Measurements from ENCODE around the gene MARCHF9.

Gene MARCHF9

GRCh38 chr12:57744194-57744776, 10.6 kb upstream of the MARCHF9 start:
- CTCF ChIA-PET = interaction anchor here (0.8 to 4.7 kb wide), 4 partner anchors 10 to 18 kb away, joined by 3 to 26 read pairs (median 14); no protein-coding TSS in a partner anchor
- POLR2A ChIA-PET = interaction anchor here (1.0 to 1.5 kb wide), 5 partner anchors 8 to 681 kb away, joined by 3 to 7 read pairs (median 7); partner anchors contain the start of genes EEF1AKMT3 and METTL1
- peak overlapping the region; percentile 98 for H3K4me3 ChIP-seq (ENCODE audit: low read depth, low read length)
- TF ChIP-seq CTCF (IDR thresholded peaks at IDR 0.05; ENCODE audit: insufficient read depth, low read length, missing control alignments) = no peak
- no peak for DNase-seq (ENCODE audit: low read depth, low spot score)

DNA sequence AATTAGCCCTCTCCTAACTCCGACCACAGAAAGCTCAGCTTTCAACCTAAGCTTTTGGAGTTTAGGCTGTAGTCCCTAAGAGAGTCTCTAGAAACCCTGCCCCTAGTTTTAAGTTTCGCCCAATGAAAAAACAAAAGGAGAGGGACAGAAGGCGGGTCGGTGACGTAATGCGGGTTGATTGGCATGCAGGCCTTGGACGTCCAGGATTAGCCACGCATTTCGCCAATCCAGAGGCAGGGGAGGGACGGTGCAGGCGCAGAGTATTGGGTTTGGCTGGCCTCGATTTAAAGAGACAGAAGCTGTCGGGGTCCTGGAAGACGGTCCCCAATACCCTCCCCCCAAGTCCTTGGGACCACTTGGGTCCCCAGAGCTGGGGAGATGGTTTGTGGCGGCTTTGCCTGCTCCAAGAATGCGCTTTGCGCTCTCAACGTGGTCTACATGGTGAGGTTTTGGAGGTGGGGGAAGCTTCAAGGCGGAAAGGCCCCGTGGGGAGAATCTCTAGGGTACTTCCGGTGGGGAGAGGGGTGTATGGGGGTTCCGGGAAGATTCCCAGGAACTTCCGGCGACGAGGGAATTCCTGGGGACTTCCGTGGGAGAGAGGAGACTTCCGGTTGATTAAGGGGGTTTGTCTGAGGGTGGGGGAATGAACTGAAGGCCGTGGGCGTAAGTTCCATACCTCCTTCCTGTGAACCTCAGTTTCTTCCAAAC, 10.0 kb upstream of the MARCHF9 start, which contains the start of gene TSPAN31:
Gene TSPAN31, plus strand, starts transcription at position 263 of the 708 bp plus-strand sequence. Its CDS starts 116 bp downstream, at position 379.
- DNase-seq (ENCODE audit: low read depth, low spot score) = peak; percentile 85
- ChIA-PET POLR2A (interaction anchor here (0.5 to 1.5 kb wide), 6 partner anchors 8 to 681 kb away, joined by 3 to 7 read pairs (median 6); partner anchors contain the start of genes EEF1AKMT3 and METTL1), CTCF (interaction anchor here (0.8 to 4.7 kb wide), 6 partner anchors 8 to 162 kb away, joined by 3 to 26 read pairs (median 8); no protein-coding TSS in a partner anchor)
- peak within 1 kb of the TSS; percentile 98 for H3K4me3 ChIP-seq (ENCODE audit: low read depth, low read length)
- TF ChIP-seq CTCF (IDR thresholded peaks at IDR 0.05; ENCODE audit: insufficient read depth, low read length, missing control alignments) = no peak

DNA sequence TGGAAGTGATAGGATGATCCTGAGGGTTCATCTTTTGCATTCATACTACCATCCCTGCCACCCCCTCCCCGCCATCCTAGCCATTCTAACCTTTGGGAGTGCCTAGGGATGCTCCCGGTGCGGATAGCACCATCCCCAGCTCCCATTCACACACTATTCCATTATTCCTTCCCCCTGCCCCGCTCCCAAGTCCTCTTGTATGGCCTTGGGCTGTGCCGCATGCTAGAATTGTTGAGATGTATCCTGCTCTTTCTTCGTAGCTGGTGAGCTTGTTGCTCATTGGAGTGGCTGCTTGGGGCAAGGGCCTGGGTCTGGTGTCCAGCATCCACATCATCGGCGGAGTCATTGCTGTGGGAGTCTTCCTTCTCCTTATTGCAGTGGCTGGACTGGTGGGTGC, 9.4 kb upstream of the MARCHF9 start:
- ChIA-PET CTCF (interaction anchor here (0.9 to 3.6 kb wide), 4 partner anchors 9 to 162 kb away, joined by 3 to 16 read pairs (median 8); no protein-coding TSS in a partner anchor), POLR2A (interaction anchor here (1.0 to 1.5 kb wide), 5 partner anchors 9 to 680 kb away, joined by 3 to 7 read pairs (median 7); partner anchors contain the start of genes EEF1AKMT3 and METTL1)
- DNase-seq (ENCODE audit: low read depth, low spot score) = no peak
- TF ChIP-seq CTCF (IDR thresholded peaks at IDR 0.05; ENCODE audit: insufficient read depth, low read length, missing control alignments) = no peak
- H3K4me3 ChIP-seq (ENCODE audit: low read depth, low read length) = peak overlapping the region; percentile 98

GRCh38 chr12:57746025-57746424, 8.9 kb upstream of the MARCHF9 start:
- H3K4me3 ChIP-seq (ENCODE audit: low read depth, low read length) = peak overlapping the region; percentile 98
- no peak for DNase-seq (ENCODE audit: low read depth, low spot score)
- no peak for TF ChIP-seq CTCF (IDR thresholded peaks at IDR 0.05; ENCODE audit: insufficient read depth, low read length, missing control alignments)
- ChIA-PET POLR2A (no interaction called here), CTCF (interaction anchor here (2.2 to 3.6 kb wide), 2 partner anchors 10 to 11 kb away, joined by 11 to 16 read pairs; no protein-coding TSS in a partner anchor)

- H3K4me3 ChIP-seq (ENCODE audit: low read depth, low read length) = no peak overlapping the region
- ChIA-PET CTCF (interaction anchor here (1.5 to 2.4 kb wide), 2 partner anchors 8 to 23 kb away, joined by 3 to 6 read pairs; no protein-coding TSS in a partner anchor), POLR2A (interaction anchor here (0.7 kb wide), 1 partner anchor 24 kb away, joined by 3 read pairs; no protein-coding TSS in a partner anchor)
- DNase-seq (ENCODE audit: low read depth, low spot score) = no peak
- no peak for TF ChIP-seq CTCF (IDR thresholded peaks at IDR 0.05; ENCODE audit: insufficient read depth, low read length, missing control alignments)
These were observed 5.8 kb upstream of the MARCHF9 start for GRCh38 chr12:57749061-57749460.
